Measurements from ENCODE around the gene DDX23.
"Not testable (repeated sequence)": the region's sequence is repeated elsewhere in the genome, so short reads cannot be mapped to it uniquely, and the experiment has no call there.

The DDX23 gene

GRCh38 chr12:48861111-48861510 is 9.1 kb upstream of the DDX23 start:
- no peak for DNase-seq

- DNase-seq: not testable (repeated sequence)
Observed at GRCh38 chr12:48860236-48860635, 8.3 kb upstream of the DDX23 start.

- no peak for DNase-seq
Observed at GRCh38 chr12:48859607-48860006, 7.6 kb upstream of the DDX23 start.

- DNase-seq: no peak
Observed at GRCh38 chr12:48858043-48858442, 6.1 kb upstream of the DDX23 start.

- no peak for DNase-seq
Observed at GRCh38 chr12:48857278-48857994, 5.5 kb upstream of the DDX23 start.

GRCh38 chr12:48856379-48856778 is 4.4 kb upstream of the DDX23 start:
- DNase-seq: no peak

GRCh38 chr12:48854932-48855331 is 3.0 kb upstream of the DDX23 start:
- not testable (repeated sequence) for DNase-seq

- DNase-seq: no peak
Observed at GRCh38 chr12:48854488-48854887, 2.5 kb upstream of the DDX23 start.

- DNase-seq: peak; percentile 83
Observed at GRCh38 chr12:48852734-48853688, 1.0 kb upstream of the DDX23 start.

GRCh38 chr12:48842021-48842420 is 9.9 kb downstream of the DDX23 start:
- DNase-seq: not testable (repeated sequence)

GRCh38 chr12:48838048-48838447 is 13.9 kb downstream of the DDX23 start:
- DNase-seq: no peak

- DNase-seq: no peak
Observed at GRCh38 chr12:48832321-48833060, 19.5 kb downstream of the DDX23 start.

GRCh38 chr12:48831257-48831656 is 20.7 kb downstream of the DDX23 start:
- DNase-seq: no peak

GRCh38 chr12:48828841-48829575 is 23.0 kb downstream of the DDX23 start:
- DNase-seq: no peak

GRCh38 chr12:48828293-48828692 is 23.7 kb downstream of the DDX23 start:
- no peak for DNase-seq

GRCh38 chr12:48827513-48828096 is 24.4 kb downstream of the DDX23 start:
- no peak for DNase-seq

GRCh38 chr12:48827026-48827425 is 24.9 kb downstream of the DDX23 start:
- no peak for DNase-seq

- no peak for DNase-seq
Observed at GRCh38 chr12:48826209-48826855, 25.6 kb downstream of the DDX23 start.

GRCh38 chr12:48824905-48825304 is 27.1 kb downstream of the DDX23 start:
- DNase-seq: no peak

GRCh38 chr12:48824112-48824511 is 27.9 kb downstream of the DDX23 start:
- DNase-seq: no peak

- DNase-seq: no peak
Observed at GRCh38 chr12:48823281-48823680, 28.7 kb downstream of the DDX23 start.
